HuH-7 (cell line): ENCODE data around the gene CHN2.

ENCODE experiments used
- DNase-seq: peaks from one replicate; pipeline ENCODE4 v3.0.0; 2011; ENCODE audit warnings: low spot score

The CHN2 gene

DNA sequence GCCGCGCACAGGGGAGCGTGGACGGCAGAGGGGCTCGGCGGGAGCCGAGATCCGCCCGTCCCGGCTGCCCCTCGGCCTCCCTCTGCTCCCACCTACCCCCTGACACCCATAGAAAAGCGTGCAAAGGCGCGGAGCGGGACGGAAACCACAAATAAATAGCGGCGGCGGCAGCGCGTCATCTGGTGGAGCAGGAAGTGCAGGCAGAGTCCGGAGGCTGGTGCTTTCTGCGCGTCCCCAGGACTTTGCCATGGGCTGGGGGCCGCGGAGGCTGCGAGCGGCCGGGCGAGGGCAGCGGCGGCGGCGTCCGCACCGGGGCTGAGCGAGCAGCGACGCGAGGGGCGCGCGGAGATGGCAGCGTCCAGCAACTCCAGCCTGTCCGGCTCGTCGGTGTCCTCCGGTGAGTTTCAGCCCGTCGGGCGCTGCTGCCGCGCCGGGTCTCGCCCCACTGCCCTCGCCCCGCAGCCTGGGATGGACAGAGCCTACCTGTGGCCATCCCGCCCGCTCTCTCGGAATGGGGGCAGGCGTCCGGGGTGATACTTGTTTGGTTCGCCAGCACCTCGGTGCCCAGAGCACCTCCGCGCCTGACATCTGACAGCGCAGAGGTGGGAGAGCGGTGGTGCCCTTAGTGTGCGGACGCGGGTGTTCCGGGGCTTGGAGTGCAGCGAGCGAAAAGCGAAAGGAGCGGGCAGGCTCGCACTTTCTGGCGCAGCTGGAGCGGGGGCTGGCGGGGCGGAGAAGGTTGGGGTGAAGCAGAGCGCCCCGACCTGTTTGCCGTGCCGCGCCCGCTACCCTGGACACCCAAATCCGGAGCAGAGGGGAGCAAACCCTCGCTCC, at the start of gene CHN2:
TSS of gene CHN2 (plus strand) at position 182 of the 834 bp plus-strand sequence.
- peak; percentile 73 for DNase-seq

DNA sequence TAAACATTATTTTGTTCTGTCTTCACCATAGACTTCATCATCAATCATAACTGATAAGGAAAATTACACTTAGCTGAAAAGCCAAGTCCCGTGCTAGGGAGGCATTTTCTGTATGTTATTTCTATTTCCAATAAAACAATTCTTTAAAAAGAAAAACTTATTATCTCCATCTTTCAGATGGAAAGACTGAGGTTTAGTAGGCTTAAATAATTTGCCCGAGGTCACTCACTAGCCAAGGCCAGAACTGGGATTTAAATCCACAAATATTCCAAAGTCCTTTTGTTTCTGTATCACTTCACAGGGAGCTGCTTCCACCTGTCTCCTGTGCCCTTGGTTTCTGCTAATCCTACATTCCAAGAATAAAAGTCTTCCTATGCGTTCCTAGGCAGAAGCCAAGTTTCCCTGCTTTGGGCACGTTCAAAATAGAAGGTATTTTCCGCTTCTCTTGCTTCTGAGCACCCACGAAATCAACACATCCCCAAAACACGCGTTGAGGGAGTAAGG, 49.0 kb upstream of the CHN2 start:
- no peak for DNase-seq

DNA sequence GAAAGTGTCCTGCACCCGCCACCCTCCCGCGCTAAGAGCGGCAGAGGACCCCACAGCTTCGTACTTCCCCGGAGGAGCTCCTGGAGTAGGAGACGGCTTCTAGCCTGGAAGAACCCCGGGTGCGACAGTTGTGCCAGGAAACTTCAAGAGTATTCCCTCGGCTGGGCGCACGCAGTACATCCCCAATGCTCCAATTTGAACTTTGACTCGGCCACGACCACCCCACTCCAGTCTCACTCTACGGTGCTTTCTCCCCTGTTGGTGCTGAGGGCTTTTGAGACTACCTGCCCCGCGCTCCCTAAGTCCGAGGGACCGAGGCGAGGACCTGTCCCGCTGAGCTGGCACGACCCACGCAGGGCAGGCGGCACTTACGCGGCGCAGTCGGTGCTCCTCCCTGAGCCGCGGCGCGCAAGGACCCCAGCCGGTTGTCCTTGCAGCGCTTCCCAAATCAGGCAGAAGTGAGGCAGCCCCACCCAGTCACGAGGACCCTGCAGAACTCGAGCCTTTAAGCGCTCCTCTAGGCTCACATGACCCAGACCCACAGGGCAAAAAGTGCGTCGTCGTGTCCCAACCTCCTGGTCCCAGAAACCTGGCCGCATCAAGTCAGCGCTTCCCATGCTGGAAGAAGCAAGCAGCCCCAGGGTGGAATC, 48.4 kb upstream of the CHN2 start, which contains the start of gene CPVL:
TSS of gene CPVL (minus strand) at position 481 of the 650 bp plus-strand sequence. CDS start 25,476 bp downstream, outside the sequence.
- peak; percentile 71 for DNase-seq

DNA sequence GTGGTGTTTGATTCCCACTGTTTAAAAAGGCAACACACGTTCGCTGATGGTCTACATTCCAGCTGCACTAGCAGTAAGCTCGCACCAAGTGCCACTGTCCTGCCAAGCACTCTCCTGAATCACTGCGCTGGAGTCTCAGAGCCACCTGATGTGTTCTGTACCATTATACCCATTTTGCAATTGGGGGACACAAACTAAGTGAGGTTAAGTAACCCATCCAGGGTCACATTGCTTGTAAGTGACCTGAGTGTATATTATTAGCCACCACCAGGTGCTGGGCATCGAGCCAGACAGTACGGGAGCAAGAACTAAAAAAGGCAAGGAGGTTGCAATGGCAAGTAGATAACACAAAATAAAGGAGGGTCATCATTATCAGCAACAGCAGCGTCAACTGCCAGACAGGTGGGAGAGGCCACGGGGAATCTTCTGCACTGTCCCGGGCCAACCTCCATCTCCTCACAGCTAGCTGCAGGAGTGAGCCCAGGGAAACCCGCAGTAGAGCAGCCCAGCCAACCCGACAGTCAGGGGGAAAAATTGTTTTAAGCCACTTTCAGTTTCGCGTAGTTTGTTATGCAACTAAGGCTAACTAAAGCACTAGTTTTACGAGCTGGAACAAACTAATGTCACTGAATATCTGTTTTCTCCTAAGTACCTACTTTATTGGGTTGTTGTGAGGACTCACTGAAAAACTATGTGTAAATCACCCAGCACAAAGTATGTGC, 47.5 kb upstream of the CHN2 start:
- DNase-seq = peak; percentile 34

DNA sequence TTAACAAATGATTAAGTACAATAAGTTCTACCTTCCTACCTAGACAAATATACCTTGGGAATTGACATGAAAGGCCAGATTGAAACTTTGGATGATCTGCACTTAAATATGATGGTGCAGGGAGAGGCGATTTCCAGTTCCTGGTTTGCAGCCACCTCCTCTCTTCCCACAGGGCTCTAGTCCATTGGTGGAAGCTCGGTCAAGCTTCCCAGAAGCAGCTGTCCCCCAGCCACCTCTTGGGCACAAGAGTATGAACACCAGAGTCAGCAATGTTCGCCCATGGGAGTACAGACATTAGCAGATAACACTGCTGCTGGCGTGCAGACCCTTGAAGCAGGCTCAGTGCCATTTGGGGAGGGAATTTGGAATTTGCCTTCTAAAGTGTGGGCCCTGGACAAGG, 46.8 kb upstream of the CHN2 start:
- DNase-seq = no peak

DNA sequence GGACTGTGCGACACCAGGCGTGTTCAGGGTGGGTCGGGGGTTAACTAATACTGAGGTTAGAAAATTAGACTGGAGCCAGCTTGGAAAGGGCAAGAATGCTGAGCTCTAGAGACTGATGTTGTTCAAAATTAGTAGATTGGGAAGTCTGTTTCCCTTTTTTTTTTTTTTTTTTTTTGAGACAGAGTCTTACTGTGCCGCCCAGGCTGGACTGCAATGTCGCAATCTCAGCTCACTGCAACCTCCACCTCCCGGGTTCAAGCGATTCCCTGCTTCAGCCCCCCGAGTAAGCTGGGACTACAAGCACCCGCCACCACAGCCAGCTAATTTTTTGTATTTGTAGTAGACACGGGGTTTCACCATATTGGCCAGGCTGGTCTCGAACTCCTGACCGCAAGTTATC, 45.5 kb upstream of the CHN2 start:
- DNase-seq = no peak

DNA sequence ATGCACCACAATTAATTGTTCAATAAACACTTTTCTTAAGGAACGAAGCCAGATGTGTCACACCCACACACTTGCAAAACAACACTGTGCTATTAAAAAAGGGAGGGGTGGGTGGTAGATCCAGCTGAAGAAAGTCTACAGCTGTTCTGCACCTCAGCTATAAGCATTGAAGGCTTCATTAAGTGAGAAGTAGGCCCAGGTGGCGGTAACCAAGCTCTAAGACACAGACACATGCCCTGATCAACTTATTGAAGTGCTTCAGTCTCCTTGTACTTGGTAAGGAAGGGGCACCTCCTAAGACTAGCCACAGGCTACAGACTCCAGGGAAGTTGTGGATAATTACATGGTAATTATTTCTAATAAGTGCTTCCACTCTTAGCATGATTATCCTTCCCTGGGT, 43.7 kb upstream of the CHN2 start:
- DNase-seq = no peak

DNA sequence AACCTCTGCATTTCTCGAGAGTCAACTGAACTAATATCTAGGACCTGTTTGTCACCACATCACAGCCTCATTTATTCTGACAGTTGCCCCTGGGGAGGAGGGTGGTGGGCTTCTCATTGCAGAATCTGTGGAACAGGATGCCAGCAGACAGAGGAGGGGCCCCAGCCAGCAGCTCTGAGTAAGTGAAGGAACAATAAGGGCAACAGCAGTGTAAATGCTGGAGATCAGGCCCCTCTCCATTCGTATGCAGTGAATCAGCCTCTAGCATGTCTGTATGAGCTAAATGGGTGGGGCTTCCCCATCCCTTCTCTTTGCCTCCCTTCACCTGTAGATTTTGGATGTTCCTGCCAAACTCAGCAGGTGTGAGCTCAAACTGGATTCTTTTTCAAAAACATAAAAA, 40.5 kb upstream of the CHN2 start:
- no peak for DNase-seq

DNA sequence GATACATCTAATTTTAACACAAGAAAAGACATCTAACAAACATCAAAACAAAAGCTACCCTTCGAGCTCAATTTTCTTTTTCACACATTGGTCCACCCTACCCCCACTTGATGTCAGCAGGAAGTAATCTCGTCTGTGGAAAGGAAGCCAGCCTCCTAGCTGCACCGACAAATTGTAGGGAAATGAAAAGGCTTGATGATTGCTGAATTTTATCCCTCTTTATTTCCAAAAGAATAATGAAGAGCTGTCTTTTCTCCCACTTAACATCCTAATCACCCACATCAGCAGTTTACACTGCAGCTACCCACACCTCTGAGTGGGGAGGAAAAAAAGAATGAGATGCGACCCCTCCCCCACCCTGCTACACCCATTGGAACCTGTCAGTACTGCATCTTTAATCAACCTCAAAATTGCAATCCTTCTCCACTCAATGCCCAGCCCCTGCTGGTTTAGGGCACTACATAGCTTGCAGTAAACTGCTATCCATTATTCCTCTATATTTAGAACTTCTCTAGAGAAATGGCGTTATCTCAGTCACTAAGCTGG, 37.6 kb upstream of the CHN2 start:
- DNase-seq = no peak

DNA sequence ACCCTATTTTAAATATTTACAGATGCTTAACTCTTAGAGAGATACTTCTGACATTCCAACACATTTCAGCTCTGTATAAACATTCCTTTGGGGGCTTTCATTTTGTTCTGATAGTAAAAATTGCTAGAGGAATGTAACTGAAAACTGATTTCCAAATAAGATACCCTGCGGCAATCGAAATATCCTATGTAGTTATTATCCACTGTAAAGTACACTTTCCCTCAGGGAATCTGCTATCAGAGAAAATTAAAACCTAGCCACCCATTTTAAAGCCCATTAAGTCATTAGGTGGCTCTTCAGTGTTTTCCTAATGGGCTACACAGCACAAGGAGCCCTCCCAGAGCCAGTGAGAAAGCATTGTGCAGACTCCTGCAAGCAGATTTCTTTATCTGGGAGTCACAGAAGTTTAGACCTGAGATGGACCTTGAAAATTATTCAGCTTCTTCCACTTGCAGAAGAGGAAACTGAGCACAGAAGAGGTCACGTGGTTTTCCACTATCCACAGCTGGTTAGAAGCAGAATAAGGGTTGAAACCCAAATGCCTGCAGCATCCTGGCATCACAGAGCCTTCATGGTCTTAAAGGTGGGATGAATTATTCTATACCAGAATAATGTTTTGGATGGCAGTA, 35.7 kb upstream of the CHN2 start:
- DNase-seq = no peak

DNA sequence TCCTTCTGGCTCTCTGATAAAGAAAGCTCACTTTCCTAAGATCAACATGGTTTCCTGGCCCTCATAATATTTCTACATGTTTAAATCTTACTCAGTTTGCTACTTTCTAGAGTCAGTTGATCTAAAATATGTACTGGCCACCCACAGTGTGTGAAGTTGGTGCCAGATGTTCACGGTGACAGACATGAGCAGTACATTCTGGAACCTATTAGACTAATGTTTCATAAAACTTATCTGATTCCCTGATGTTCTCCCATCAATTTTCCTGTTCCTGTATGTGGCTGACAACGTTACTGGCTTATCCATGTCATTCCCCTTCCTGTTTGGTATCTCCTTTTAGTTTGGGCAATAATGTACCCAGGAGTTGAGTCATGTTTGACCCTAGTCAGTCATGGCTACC, 34.5 kb upstream of the CHN2 start:
- no peak for DNase-seq

DNA sequence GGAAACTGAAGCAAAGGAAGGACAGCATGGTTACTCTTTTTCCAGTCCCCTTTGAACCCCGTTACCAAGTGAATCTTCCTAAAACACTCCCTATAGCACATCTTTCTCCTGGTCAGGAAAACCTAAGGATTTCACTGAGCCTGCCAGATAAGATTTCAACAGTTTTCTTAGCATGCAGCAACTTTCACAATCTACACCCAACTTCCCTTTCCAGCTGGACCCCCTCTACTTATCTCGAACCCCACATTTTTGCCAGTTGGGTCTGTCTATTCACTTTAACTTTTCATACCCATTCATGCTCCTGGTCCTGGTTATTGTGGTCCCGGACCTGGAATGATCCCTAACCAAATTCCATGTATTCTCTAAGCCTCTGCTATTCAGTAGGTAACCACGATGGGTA, 33.3 kb upstream of the CHN2 start:
- no peak for DNase-seq

DNA sequence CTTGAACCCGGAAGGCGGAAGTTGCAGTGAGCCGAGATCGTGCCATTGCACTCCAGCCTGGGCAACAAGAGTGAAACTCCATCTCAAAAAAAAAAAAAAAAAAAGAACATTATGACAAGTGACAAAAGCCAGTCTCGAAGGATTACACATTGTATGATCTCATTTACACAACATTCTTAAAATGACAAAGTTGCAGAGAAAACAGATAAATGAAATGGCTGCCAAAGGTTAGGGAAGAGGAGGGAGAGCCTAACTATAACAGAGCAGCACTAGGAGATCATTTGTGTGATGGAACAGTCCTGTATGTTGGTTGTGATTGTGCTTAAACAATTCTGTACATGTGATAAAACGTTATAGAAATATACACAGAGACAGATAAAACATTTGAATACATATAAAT, 32.0 kb upstream of the CHN2 start:
- DNase-seq = no peak

DNA sequence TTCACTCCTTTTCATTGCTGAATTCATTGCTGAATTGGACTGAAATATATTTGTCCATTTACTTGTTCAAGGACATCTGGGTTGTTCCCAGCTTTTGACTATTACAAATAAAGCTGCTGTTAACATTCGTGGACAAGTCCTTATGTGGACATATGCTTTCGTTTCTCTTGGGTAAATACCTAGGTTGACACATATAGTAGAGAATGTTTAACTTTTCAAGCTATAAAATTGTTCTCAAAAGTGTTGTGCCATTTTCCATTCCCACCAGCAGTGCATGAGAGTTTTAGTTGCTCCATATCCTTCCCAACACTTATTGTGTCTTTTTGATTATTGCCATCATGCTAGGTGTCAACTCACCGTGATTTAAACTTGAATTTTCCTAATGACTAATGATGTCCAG, 30.7 kb upstream of the CHN2 start:
- peak; percentile 15 for DNase-seq

DNA sequence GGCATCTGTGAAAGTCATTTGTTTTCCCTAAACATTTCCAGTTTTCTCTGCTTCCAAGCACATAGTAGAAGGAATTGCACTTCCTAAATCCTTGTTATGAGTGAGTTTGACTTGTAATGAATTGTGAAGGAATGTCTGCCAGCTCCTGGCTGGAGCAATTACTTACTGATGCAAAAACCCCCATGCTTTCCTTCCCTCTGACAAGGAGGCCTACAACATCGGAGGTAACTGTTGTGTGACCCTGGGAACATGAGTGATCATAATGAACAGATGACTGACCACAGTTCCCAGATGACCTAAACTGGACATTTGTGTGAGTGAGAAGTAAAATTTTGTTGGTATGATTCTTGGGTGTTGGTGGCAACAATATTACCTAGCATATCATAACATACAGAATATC, 26.9 kb upstream of the CHN2 start:
- no peak for DNase-seq

DNA sequence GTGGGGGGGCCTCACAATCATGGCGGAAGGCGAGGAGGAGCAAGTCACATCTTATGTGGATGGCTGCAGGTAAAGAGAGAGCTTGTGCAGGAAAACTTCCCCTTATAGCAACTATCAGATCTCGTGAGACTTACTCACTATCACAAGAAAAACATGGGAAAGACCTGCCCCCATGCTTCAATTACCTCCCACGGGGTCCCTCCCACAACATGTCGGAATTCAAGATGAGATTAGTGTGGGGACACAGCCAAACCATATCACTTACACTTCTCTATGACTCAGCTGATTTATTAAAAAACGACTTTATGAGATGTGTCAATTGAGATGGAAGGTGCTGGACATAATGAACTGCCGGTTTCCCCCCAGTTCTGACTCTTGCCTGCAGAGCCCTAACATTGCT, 23.8 kb upstream of the CHN2 start:
- no peak for DNase-seq

DNA sequence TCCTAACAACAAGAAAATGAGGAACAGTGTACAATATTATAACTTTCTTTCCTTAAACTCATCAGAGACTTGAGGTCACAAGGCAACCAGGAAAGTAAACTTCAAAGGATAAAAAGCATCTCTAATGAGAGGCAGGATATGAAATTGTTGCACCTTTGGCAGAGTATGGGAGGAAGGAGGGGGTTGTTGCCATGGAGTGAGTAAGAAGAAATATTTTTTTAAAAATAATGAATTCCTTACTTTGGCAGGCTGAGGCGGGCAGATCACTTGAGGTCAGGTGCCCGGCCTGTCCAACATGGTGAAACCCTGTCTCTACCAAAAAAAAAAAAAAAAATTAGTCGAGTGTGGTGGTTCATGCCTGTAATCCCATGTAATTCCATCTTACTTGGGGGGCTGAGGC, 21.1 kb upstream of the CHN2 start:
- no peak for DNase-seq

DNA sequence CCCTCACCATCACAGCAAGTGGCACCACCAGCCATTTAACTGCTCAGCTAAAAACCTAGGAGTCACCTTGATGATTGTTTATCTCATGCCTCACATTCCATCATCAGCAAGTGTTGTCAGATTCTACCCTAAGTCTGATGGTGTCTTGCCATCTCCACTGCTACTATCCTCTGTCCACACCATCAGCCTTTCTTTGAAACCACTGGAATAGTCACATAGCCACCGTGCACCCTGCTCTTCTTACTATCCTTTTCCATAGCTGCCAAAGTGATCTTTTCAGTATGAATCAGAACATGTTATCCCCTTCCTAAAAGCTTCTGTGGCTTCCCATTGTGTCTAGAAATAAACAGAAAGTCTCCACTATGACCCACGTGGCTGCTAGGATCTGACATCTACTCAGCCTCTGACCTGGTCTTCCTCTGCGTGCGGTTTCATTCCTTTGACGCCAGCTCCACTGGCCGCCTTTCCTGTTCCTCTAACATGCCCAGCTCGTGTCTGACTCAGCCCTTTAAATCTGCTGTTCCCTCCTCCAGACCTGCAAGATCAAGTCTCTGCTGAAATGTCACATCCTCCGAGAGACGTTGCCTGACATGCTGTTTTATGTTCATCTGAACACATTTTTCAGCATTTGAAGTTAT, 16.5 kb upstream of the CHN2 start:
- no peak for DNase-seq

DNA sequence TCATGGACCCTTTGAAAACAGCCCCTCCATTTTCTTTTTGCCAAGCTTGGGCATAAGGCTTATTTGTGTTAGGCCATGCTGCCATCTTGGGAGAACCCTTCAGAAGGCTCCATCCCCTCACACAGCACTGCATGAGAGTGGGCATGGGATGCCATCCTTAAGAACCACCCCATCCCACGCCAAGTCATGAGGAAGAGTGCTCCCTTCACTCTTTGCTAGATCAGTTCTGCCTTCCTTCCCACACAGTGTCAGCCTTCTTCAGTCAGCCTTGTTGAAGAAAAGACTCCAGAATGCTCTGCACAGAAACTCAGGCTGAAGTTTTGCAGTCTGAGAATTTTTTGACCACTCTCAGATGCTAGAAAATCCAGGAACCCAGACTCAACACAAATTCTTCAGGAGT, 15.5 kb upstream of the CHN2 start:
- no peak for DNase-seq

DNA sequence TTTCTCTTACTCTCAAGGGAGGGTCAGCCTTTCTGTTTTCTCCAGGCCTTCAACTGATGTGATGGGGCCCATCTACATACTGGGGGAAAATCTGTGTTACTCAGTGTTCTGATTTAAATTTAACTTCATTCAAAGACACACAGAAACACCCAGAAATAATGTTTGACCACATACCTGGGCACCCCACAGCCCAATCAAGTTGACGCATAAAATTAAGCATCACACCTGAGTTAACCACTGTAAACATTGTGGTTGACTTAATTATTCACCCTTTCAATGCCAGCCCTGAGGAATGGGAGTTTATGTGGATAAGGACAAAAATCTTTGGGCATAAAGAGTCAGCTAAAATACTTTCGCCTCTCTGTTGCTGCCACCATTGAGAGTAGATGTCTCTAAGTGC, 10.0 kb upstream of the CHN2 start:
- no peak for DNase-seq

DNA sequence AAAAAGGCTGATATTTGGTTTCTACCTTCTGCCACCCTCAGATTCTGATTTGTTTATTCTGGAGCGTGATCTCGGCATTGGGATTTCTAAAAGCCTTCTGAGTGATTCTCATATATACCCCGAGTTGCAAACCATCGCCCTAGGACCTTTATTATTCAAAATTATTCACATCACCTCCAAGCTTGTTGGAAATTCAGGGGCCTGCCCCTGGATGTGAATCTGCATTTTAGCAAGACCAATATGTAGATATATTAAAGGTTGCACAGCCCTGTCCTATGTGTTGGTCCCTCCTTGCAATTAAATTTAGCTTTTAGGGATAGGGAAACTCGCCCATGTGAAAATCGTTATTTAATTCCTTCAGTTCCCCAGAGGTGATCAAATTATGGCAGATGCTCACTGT, 9.0 kb upstream of the CHN2 start:
- DNase-seq = no peak
